H1 (cell line): ENCODE data around the gene ZCWPW2. TPM values are rescaled to one million over a fixed set of nuclear protein-coding genes. Genes with fewer than 3 reads are reported as not detected.
A peak's percentile ranks its signal among the peaks of the same experiment; 100 is the strongest.

Source experiments
- CTCF ChIA-PET: fragments of 300-600 bp; sonication (Branson Sonifier 250); formaldehyde crosslinking; loops from one replicate; lab custom pipeline; 2021; ENCODE audit not compliant: partially characterized antibody; lab: Charles Lee
- POLR2A ChIA-PET: fragments of 300-600 bp; sonication (Branson Sonifier 250); formaldehyde crosslinking; loops from one replicate; lab custom pipeline; 2021; ENCODE audit warnings: inconsistent platforms; ENCODE audit not compliant: partially characterized antibody; lab: Charles Lee
- DNase-seq, 2 experiments: peaks; one replicate each; pipeline versions ENCODE4 v3.0.0 to v3.0.0-alpha.2; 2010 to 2022; ENCODE audit warnings: low spot score in 2 of 2, low read depth in 1 of 2, mixed read lengths in 1 of 2
- FAIRE-seq: peaks from 2 replicates; lab custom pipeline; 2011; peaks lifted over from hg19 to GRCh38; lab: Jason Lieb, UNC
- H2AFZ ChIP-seq: 2 replicates; pipeline ENCODE4 v1.8.1; 2012; ENCODE audit warnings: low read length, inconsistent platforms
- H2AK5ac ChIP-seq: 2 replicates; pipeline ENCODE4 v1.6.1; 2013; ENCODE audit warnings: low read depth, low read length
- H2BK120ac ChIP-seq: replicated peaks from 2 replicates; pipeline ENCODE3; 2013; ENCODE audit warnings: low read depth, low read length, inconsistent platforms
- H2BK12ac ChIP-seq: 2 replicates; pipeline ENCODE4 v1.6.1; 2013; ENCODE audit warnings: low read depth, low read length
- H2BK15ac ChIP-seq: 2 replicates; pipeline ENCODE4 v1.6.1; 2013; ENCODE audit warnings: low read length
- H2BK20ac ChIP-seq: 2 replicates; pipeline ENCODE4 v1.6.1; 2013; ENCODE audit warnings: low read length
- H2BK5ac ChIP-seq: 2 replicates; pipeline ENCODE4 v1.6.1; 2013; ENCODE audit warnings: low read depth, low read length
- H3K14ac ChIP-seq: 2 replicates; pipeline ENCODE4 v1.6.1; 2013; ENCODE audit warnings: inconsistent platforms; ENCODE audit not compliant: insufficient read length
- H3K18ac ChIP-seq: 2 replicates; pipeline ENCODE4 v1.6.1; 2013; ENCODE audit warnings: low read length; ENCODE audit errors: extremely low read depth
- H3K23ac ChIP-seq: 2 replicates; pipeline ENCODE4 v1.6.1; 2013; ENCODE audit warnings: inconsistent platforms; ENCODE audit not compliant: insufficient read length
- H3K23me2 ChIP-seq: 2 replicates; pipeline ENCODE4 v1.6.1; 2013; ENCODE audit warnings: low read depth, low read length
- H3K27ac ChIP-seq: 2 replicates; pipeline ENCODE4 v1.6.1; 2011; ENCODE audit warnings: low read depth, low read length, inconsistent platforms
- H3K27me3 ChIP-seq, 4 experiments: replicated peaks in 1 of 4; 1 replicate in 1 of 4; 2 replicates in 3 of 4; pipeline versions ENCODE4 v1.6.1 to v1.8.1; 2011 to 2013; ENCODE audit warnings: low read length in 3 of 4, mild to moderate bottlenecking in 3 of 4, inconsistent platforms in 2 of 4, mixed read lengths in 2 of 4, moderate library complexity in 1 of 4; ENCODE audit not compliant: control insufficient read depth in 3 of 4, insufficient read depth in 3 of 4; ENCODE audit errors: extremely low read depth in 1 of 4
- H3K36me3 ChIP-seq, 4 experiments: 2 replicates each; pipeline versions ENCODE4 v1.6.1 to v1.8.1; 2011 to 2013; ENCODE audit warnings: mild to moderate bottlenecking in 4 of 4, low read length in 3 of 4, moderate library complexity in 2 of 4, control low read depth in 1 of 4, inconsistent platforms in 1 of 4; ENCODE audit not compliant: insufficient read depth in 4 of 4, control insufficient read depth in 2 of 4
- H3K4ac ChIP-seq: replicated peaks from 2 replicates; pipeline ENCODE3; 2013; ENCODE audit warnings: low read length, low read depth, mixed read lengths, inconsistent platforms; ENCODE audit not compliant: insufficient read length
- H3K4me1 ChIP-seq, 4 experiments: replicated peaks in 1 of 4; 1 replicate in 1 of 4; 2 replicates in 3 of 4; pipeline versions ENCODE4 v1.6.1 to v1.8.1; 2011 to 2013; ENCODE audit warnings: low read length in 3 of 4, inconsistent platforms in 2 of 4, mixed read lengths in 1 of 4; ENCODE audit not compliant: insufficient read depth in 4 of 4, control insufficient read depth in 3 of 4
- H3K4me2 ChIP-seq, 2 experiments: 2 replicates each; pipeline versions ENCODE4 v1.6.1 to v1.8.1; 2011 to 2013; ENCODE audit warnings: low read depth in 2 of 2, low read length in 2 of 2, control low read depth in 1 of 2, inconsistent platforms in 1 of 2, mild to moderate bottlenecking in 1 of 2; ENCODE audit not compliant: insufficient read depth in 1 of 2
- H3K4me3 ChIP-seq, 4 experiments: fragments of 200-600, 300-600 bp in 1 of 4; sonication (generic), shearing (Covaris generic), sonication (Bioruptor Twin) in 1 of 4; 2 replicates each; pipeline versions ENCODE4 v1.5.1 to v1.8.1; 2011 to 2016; ENCODE audit warnings: low read length in 4 of 4, low read depth in 3 of 4, control low read depth in 2 of 4, inconsistent platforms in 2 of 4, mild to moderate bottlenecking in 2 of 4, mixed read lengths in 1 of 4, moderate library complexity in 1 of 4; ENCODE audit not compliant: insufficient read depth in 2 of 4; ENCODE audit errors: extremely low read depth in 1 of 4
- H3K56ac ChIP-seq: replicated peaks from 2 replicates; pipeline ENCODE3; 2013; ENCODE audit warnings: low read depth, mild to moderate bottlenecking, mixed read lengths, low read length, inconsistent platforms; ENCODE audit not compliant: insufficient read length
- H3K79me1 ChIP-seq: 2 replicates; pipeline ENCODE4 v1.6.1; 2013; ENCODE audit warnings: low read depth, low read length, control low read depth
- H3K79me2 ChIP-seq, 2 experiments: 2 replicates each; pipeline versions ENCODE4 v1.6.1 to v1.8.1; 2012 to 2013; ENCODE audit warnings: low read length in 2 of 2, mild to moderate bottlenecking in 2 of 2, inconsistent platforms in 1 of 2; ENCODE audit not compliant: insufficient read depth in 2 of 2, control insufficient read depth in 1 of 2
- H3K9ac ChIP-seq, 4 experiments: replicated peaks in 1 of 4; 1 replicate in 1 of 4; 2 replicates in 3 of 4; pipeline versions ENCODE4 v1.6.1 to v1.8.1; 2011 to 2013; ENCODE audit warnings: low read depth in 3 of 4, low read length in 3 of 4, control low read depth in 2 of 4, mild to moderate bottlenecking in 2 of 4, moderate library complexity in 2 of 4, inconsistent platforms in 1 of 4; ENCODE audit errors: extremely low read depth in 1 of 4
- H3K9me3 ChIP-seq, 2 experiments: 2 replicates each; pipeline versions ENCODE4 v1.6.1 to v1.8.1; 2012 to 2013; ENCODE audit warnings: mild to moderate bottlenecking in 2 of 2, moderate library complexity in 2 of 2, control low read depth in 1 of 2, inconsistent platforms in 1 of 2, low read depth in 1 of 2, low read length in 1 of 2, mixed read lengths in 1 of 2; ENCODE audit not compliant: insufficient read depth in 2 of 2
- H4K20me1 ChIP-seq, 2 experiments: replicated peaks in 1 of 2; 2 replicates each; pipeline versions ENCODE3 to v1.8.1; 2011 to 2013; ENCODE audit warnings: inconsistent platforms in 2 of 2, low read length in 2 of 2, mild to moderate bottlenecking in 1 of 2; ENCODE audit not compliant: insufficient read depth in 2 of 2, control insufficient read depth in 1 of 2
- H4K5ac ChIP-seq: 2 replicates; pipeline ENCODE4 v1.6.1; 2013; ENCODE audit warnings: low read length, low read depth, mixed read lengths, inconsistent platforms; ENCODE audit not compliant: insufficient read length
- H4K8ac ChIP-seq: 2 replicates; pipeline ENCODE4 v1.8.0; 2013; ENCODE audit warnings: mild to moderate bottlenecking, moderate library complexity, low read length, inconsistent platforms; ENCODE audit not compliant: insufficient read depth; ENCODE audit errors: extremely low read depth
- H4K91ac ChIP-seq: replicated peaks from 2 replicates; pipeline ENCODE3; 2013; ENCODE audit warnings: low read length, mixed read lengths, inconsistent platforms; ENCODE audit not compliant: insufficient read length
- BCL11A ChIP-seq, 2 experiments: IDR thresholded peaks; one replicate each; pipeline ENCODE4 v1.6.1; 2011; ENCODE audit warnings: low read depth in 2 of 2, low read length in 2 of 2, mild to moderate bottlenecking in 2 of 2
- CREB1 ChIP-seq: IDR thresholded peaks from 2 replicates; pipeline ENCODE4 v1.6.1; 2012; ENCODE audit warnings: inconsistent platforms
- EGR1 ChIP-seq: IDR thresholded peaks from 2 replicates; pipeline ENCODE4 v1.6.1; 2011; ENCODE audit warnings: low read depth, low read length, borderline replicate concordance
- GABPA ChIP-seq: IDR thresholded peaks from 2 replicates; pipeline ENCODE4 v1.6.1; 2011; ENCODE audit warnings: mild to moderate bottlenecking, low read length, moderate library complexity, borderline replicate concordance; ENCODE audit not compliant: insufficient read depth
- HDAC6 ChIP-seq: IDR thresholded peaks from one replicate; pipeline ENCODE4 v1.7.1; 2012; ENCODE audit warnings: low read depth, mild to moderate bottlenecking, inconsistent platforms, low read length, moderate library complexity
- JUND ChIP-seq: IDR thresholded peaks from 2 replicates; pipeline ENCODE4 v1.6.1; 2011; ENCODE audit warnings: mild to moderate bottlenecking, improper control_type of control experiment, low read length
- MAFK ChIP-seq: IDR thresholded peaks from 2 replicates; pipeline ENCODE4 v1.6.1; 2012; ENCODE audit warnings: low read depth, mild to moderate bottlenecking, improper control_type of control experiment, low read length
- POU5F1 ChIP-seq: IDR thresholded peaks from 2 replicates; pipeline ENCODE4 v1.6.1; 2011; ENCODE audit warnings: low read depth, mild to moderate bottlenecking, low read length, moderate library complexity
- SUZ12 ChIP-seq: fragments of 200-600 bp; sonication (generic); IDR thresholded peaks from 2 replicates; pipeline ENCODE4 v1.6.1; 2012; ENCODE audit warnings: mild to moderate bottlenecking, inconsistent platforms, low read length, moderate library complexity, mixed read lengths
- TEAD4 ChIP-seq: IDR thresholded peaks from 2 replicates; pipeline ENCODE4 v1.6.1; 2012; ENCODE audit warnings: low read depth, low read length, inconsistent platforms, mixed read lengths
- WGBS, 2 experiments: shearing (Covaris generic) in 1 of 2; methylation state at CpG; one replicate each; pipeline versions ENCODE4 v1.1.6 to v1.1.7; 2013 to 2015; ENCODE audit warnings: low lambda C conversion rate in 2 of 2, mixed read lengths in 2 of 2, inconsistent platforms in 1 of 2, low coverage in 1 of 2, missing lambda C conversion rate in 1 of 2; ENCODE audit not compliant: insufficient replicate concordance in 2 of 2, insufficient coverage in 1 of 2, insufficient read length in 1 of 2; ENCODE audit errors: extremely low coverage in 1 of 2, missing lambda C conversion rate in 1 of 2; 5-methylcytosine and 5-hydroxymethylcytosine counted together
- polyA plus RNA-seq, 7 experiments: library from polyadenylated mRNA; depleted of rRNA in 3 of 7; stranded (reverse) in 5 of 7; unstranded in 2 of 7; fragments of >200 nt in 5 of 7; fragments of 200-250 nt in 2 of 7; gene quantifications; 1 replicate in 5 of 7; 2 replicates in 1 of 7; 4 replicates in 1 of 7; pipeline versions ENCODE4 v1.2.1 to v1.2.3, GENCODE V29; 2011 to 2013; ENCODE audit warnings: missing spikeins in 2 of 7, mixed read lengths in 2 of 7
- total RNA-seq: library from RNA; stranded (reverse); fragmentation: NEBNext Ultra II Directional; extraction: Animal tissue kit (Norgen Biotek cat#: 25700); gene quantifications from 2 replicates; pipeline ENCODE4 v1.2.1, GENCODE V29; 2021
- TF ChIP-seq, protein P1 (sequence below): IDR thresholded peaks from 2 replicates; pipeline ENCODE4 v1.6.1; 2012; ENCODE audit warnings: low read length, inconsistent platforms

Gene ZCWPW2
- total and polyA plus RNA-seq, 2 of the 8 experiments (the other 6 are each of a cell fraction or from before 2014, with no cell fraction given): 0.11 to 0.39 TPM

DNA sequence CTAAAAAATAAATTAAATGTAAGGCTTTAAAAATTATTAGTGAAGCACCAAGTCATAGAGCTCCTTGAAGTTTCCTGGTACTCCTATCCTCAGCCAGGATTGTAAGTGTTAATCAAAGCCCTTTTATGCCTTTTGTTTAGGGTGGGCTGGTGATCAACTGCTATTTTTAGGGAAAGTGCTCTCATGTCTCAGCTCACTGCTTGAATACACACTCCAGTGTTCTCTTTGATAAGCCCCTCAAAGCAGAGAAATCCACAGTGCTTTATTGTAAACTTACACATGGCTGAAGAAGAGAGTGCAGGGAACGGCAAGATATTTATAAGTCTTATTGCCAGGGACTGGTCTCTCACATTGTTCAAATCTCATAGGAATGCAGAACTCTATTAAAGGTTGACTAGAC is 156.5 kb downstream of the ZCWPW2 start:
- H3K4me2 ChIP-seq: no peak overlapping the region
- no peak overlapping the region for H3K23ac ChIP-seq
- peaks cover 0 to 2% (median 1%) of the 10 kb centered on the region in 4 experiments; a peak in 2 of 7 replicates for H3K4me1 ChIP-seq
- no peak for DNase-seq
- H2AK5ac ChIP-seq: no peak overlapping the region
- no peak overlapping the region for H3K27ac ChIP-seq
- H3K79me1 ChIP-seq: no peaks in the 10 kb centered on the region
- H4K8ac ChIP-seq: no peak overlapping the region
- no peaks in the 10 kb centered on the region for H3K23me2 ChIP-seq
- no peak overlapping the region for H3K56ac ChIP-seq
- no peak overlapping the region for H4K5ac ChIP-seq
- H3K9me3 ChIP-seq: no peaks in the 10 kb centered on the region
- POLR2A ChIA-PET: no interaction called here
- H3K27me3 ChIP-seq: no peaks in the 10 kb centered on the region
- no peak overlapping the region for H3K9ac ChIP-seq
- no peak overlapping the region for H2BK12ac ChIP-seq
- no peak overlapping the region for H2BK5ac ChIP-seq
- no peak overlapping the region for H3K4ac ChIP-seq
- TF ChIP-seq JUND: no peak
- no peak for TF ChIP-seq CREB1
- TF ChIP-seq, protein P1, sequence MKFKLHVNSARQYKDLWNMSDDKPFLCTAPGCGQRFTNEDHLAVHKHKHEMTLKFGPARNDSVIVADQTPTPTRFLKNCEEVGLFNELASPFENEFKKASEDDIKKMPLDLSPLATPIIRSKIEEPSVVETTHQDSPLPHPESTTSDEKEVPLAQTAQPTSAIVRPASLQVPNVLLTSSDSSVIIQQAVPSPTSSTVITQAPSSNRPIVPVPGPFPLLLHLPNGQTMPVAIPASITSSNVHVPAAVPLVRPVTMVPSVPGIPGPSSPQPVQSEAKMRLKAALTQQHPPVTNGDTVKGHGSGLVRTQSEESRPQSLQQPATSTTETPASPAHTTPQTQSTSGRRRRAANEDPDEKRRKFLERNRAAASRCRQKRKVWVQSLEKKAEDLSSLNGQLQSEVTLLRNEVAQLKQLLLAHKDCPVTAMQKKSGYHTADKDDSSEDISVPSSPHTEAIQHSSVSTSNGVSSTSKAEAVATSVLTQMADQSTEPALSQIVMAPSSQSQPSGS: no peak
- no peak for TF ChIP-seq SUZ12
- TF ChIP-seq MAFK: no peak
- no peak for TF ChIP-seq POU5F1
- TF ChIP-seq GABPA: no peak
- TF ChIP-seq TEAD4: no peak
- no peak for TF ChIP-seq HDAC6
- TF ChIP-seq EGR1: no peak
- TF ChIP-seq BCL11A (IDR thresholded peaks at IDR 0.05; ENCODE audit: low read depth in 2 of 2, low read length in 2 of 2): no peak
- TF ChIP-seq, all 59 proteins: peak for 0
- no peak for FAIRE-seq
- no peak overlapping the region for H2BK20ac ChIP-seq
- H3K18ac ChIP-seq: no peak overlapping the region
- H2AFZ ChIP-seq: no peak overlapping the region
- no peak overlapping the region for H2BK120ac ChIP-seq
- no peaks in the 10 kb centered on the region for H3K36me3 ChIP-seq
- CTCF ChIA-PET: no interaction called here
- H4K91ac ChIP-seq: no peak overlapping the region
- H2BK15ac ChIP-seq: no peak overlapping the region
- no peaks in the 10 kb centered on the region for H3K79me2 ChIP-seq
- H3K4me3 ChIP-seq: no peak overlapping the region
- peak overlapping the region; percentile 42 for H3K14ac ChIP-seq
- 9% methylated on average over 1 of the region's 1 CpG; no CpG with 5 or more reads in 1 of the 2 experiments for WGBS, 2 experiments
- H4K20me1 ChIP-seq: no peaks in the 10 kb centered on the region
